Measurements from ENCODE around the gene RUNDC3A. TPM values are rescaled to one million over a fixed set of nuclear protein-coding genes. Genes with fewer than 3 reads are reported as not detected.

RUNDC3A gene
- total and polyA plus RNA-seq, 8 donors, result 0.43 to 40.8 (median 4.5) TPM; not detected in 1

GRCh38 chr17:44263345-44263902, 45.0 kb upstream of the RUNDC3A start:
- no peak for DNase-seq
- intact Hi-C loops (cut with DNase I; ENCODE audit: low total_unique reads), result no loop called here
- 87 to 90% (median 89%) methylated on average over 7 of the region's 7 CpGs for WGBS, 5 donors
- Histone ChIP-seq H3K9me3 (no peaks in the 10 kb centered on the region), H3K36me3 (no peaks in the 10 kb centered on the region), H3K4me3 (no peak overlapping the region), H3K27ac (no peak overlapping the region), H3K4me1 (no peaks in the 10 kb centered on the region), H3K27me3 (peaks cover 0 to 8% (median 0%) of the 10 kb centered on the region in 3 donors)
- TF ChIP-seq POLR2AphosphoS5 (IDR thresholded peaks at IDR 0.05), result no peak
- TF ChIP-seq EP300 (IDR thresholded peaks at IDR 0.05), result no peak
- TF ChIP-seq, protein P1, sequence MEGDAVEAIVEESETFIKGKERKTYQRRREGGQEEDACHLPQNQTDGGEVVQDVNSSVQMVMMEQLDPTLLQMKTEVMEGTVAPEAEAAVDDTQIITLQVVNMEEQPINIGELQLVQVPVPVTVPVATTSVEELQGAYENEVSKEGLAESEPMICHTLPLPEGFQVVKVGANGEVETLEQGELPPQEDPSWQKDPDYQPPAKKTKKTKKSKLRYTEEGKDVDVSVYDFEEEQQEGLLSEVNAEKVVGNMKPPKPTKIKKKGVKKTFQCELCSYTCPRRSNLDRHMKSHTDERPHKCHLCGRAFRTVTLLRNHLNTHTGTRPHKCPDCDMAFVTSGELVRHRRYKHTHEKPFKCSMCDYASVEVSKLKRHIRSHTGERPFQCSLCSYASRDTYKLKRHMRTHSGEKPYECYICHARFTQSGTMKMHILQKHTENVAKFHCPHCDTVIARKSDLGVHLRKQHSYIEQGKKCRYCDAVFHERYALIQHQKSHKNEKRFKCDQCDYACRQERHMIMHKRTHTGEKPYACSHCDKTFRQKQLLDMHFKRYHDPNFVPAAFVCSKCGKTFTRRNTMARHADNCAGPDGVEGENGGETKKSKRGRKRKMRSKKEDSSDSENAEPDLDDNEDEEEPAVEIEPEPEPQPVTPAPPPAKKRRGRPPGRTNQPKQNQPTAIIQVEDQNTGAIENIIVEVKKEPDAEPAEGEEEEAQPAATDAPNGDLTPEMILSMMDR (IDR thresholded peaks at IDR 0.05), result no peak
- no peak for TF ChIP-seq POLR2A (IDR thresholded peaks at IDR 0.05)

- TF ChIP-seq EP300 (IDR thresholded peaks at IDR 0.05) (no peak), POLR2AphosphoS5 (IDR thresholded peaks at IDR 0.05) (no peak), POLR2A (IDR thresholded peaks at IDR 0.05) (no peak)
- TF ChIP-seq, protein P1 (IDR thresholded peaks at IDR 0.05), result no peak
- Histone ChIP-seq H3K36me3 (no peaks in the 10 kb centered on the region), H3K4me1 (no peaks in the 10 kb centered on the region), H3K4me3 (no peak overlapping the region), H3K27me3 (peaks cover 0 to 10% (median 0%) of the 10 kb centered on the region in 3 donors), H3K27ac (no peak overlapping the region), H3K9me3 (no peaks in the 10 kb centered on the region)
- intact Hi-C loops (cut with DNase I; ENCODE audit: low total_unique reads), result no loop called here
- 33 to 64% (median 39%) methylated on average over 9 of the region's 9 CpGs for WGBS, 5 donors
- DNase-seq, result peak in 1 of 2 donors; percentile 36
Measured at GRCh38 chr17:44266402-44267164, 41.8 kb upstream of the RUNDC3A start.

DNA sequence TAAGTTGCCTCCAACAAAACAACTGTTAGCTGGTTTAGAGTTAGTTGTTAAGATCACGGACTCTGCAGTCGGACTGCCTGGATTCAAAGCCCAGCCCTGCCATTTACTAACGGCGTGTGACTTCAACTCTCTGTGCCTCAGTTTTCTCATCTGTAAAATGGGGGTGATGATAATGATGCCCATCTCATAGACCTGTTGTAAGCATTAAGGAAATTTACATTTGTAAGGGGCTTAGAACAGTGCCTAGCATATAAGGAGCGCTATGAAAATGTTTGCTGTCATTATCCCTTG, 41.3 kb upstream of the RUNDC3A start:
- H3K4me3 ChIP-seq, result no peak overlapping the region
- H3K27me3 ChIP-seq, result peaks cover 0 to 15% (median 0%) of the 10 kb centered on the region in 3 donors
- H3K36me3 ChIP-seq, result no peaks in the 10 kb centered on the region
- no peak for DNase-seq
- TF ChIP-seq POLR2AphosphoS5 (IDR thresholded peaks at IDR 0.05) (no peak), POLR2A (IDR thresholded peaks at IDR 0.05) (no peak), EP300 (IDR thresholded peaks at IDR 0.05) (no peak)
- TF ChIP-seq, protein P1 (IDR thresholded peaks at IDR 0.05), result no peak
- WGBS, 5 donors, result 81 to 95% (median 92%) methylated on average over 5 of the region's 5 CpGs
- H3K9me3 ChIP-seq, result no peaks in the 10 kb centered on the region
- H3K4me1 ChIP-seq, result peaks cover 0 to 3% (median 0%) of the 10 kb centered on the region in 4 donors
- intact Hi-C loops (cut with DNase I; ENCODE audit: low total_unique reads), result no loop called here
- no peak overlapping the region for H3K27ac ChIP-seq

DNA sequence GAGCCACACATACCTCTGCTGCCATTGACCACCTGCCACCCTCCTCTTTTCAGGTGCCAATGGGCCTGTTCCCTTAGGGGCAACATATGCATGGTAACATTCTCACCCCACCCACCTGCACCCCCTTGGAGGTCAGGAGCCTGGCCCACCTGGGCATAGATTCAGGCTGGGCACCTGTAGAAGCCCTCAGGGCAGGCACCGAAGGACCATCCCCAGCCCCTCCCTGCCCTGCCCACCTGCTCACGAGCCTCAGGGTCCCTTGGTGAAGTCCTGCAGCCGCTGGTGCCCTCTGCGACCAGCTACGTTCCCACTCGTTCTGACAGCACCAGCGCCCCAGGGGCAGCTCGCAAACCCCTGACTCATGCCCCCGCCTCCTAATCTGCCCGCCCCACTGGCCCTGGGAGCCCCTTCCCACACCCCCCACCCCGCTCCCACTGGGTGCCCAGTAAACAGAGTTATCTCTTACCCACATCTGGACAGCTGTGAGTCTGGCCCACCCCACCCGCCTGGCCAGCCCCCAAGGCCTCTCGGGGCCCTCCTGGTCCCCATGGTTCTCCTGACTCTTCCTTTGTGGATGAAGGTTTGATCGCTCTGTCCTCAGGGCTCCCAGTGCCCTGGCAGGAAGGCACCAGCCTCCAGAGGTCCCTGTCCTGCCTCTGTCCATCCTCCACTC, 40.4 kb upstream of the RUNDC3A start, which contains the start of gene SLC4A1:
SLC4A1 (minus strand) TSS at position 318 of the 673 bp plus-strand sequence. CDS start 5,269 bp downstream, outside the sequence.
- no peaks in the 10 kb centered on the region for H3K36me3 ChIP-seq
- DNase-seq, result no peak
- H3K4me1 ChIP-seq, result peaks cover 0 to 12% (median 0%) of the 10 kb centered on the region in 4 donors
- intact Hi-C loops (cut with DNase I; ENCODE audit: low total_unique reads), result no loop called here
- peaks cover 0 to 15% (median 0%) of the 10 kb centered on the region in 3 donors for H3K27me3 ChIP-seq
- H3K27ac ChIP-seq, result no peak within 1 kb of the TSS
- no peak within 1 kb of the TSS for H3K4me3 ChIP-seq
- TF ChIP-seq POLR2A (IDR thresholded peaks at IDR 0.05), result no peak
- TF ChIP-seq, protein P1 (IDR thresholded peaks at IDR 0.05), result no peak
- TF ChIP-seq POLR2AphosphoS5 (IDR thresholded peaks at IDR 0.05), result no peak
- TF ChIP-seq EP300 (IDR thresholded peaks at IDR 0.05), result no peak
- no peaks in the 10 kb centered on the region for H3K9me3 ChIP-seq
- WGBS, 5 donors, result 69 to 87% (median 71%) methylated on average over 12 to 14 of the region's 14 CpGs
